Epidermal melanocyte (primary cell): Measurements from ENCODE around the gene SPECC1.
"Not testable (repeated sequence)": the region's sequence is repeated elsewhere in the genome, so short reads cannot be mapped to it uniquely, and the experiment has no call there.

Experiments used
- DNase-seq: peaks from one replicate; pipeline ENCODE4 v3.0.0; 2011; ENCODE audit warnings: low spot score; ENCODE audit not compliant: insufficient read length

The SPECC1 gene

DNA sequence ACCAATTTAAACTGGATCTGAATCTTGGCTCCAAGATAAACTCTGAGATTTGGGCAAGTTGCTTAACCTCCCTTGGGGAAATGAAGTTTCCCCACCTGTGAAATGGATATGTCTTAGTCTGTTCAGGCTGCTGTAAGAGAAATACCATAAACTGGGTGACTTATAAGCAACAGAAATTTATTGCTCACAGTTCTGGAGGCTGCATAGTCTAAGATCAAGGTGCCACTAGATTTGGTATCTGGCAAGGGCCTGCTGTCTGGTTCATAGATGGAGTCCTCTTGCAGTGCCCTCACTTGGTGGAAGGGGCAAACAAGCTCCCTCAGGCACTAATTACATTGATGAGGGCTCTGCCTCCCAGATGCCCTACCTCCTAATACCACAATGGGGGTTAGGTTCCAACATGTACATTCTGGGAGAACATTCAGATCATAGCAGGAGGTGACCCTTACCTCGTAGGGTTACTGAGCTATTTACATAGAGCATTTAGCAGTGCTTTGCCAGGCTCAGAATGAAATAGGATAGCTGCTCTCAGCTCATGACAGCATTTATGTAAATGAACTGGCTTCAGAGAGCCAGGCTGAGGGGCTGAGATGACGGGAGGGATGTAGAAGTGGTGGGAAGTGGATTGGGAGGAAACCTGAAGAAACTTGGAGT lies 83.9 kb downstream of the SPECC1 start:
- DNase-seq = no peak

DNA sequence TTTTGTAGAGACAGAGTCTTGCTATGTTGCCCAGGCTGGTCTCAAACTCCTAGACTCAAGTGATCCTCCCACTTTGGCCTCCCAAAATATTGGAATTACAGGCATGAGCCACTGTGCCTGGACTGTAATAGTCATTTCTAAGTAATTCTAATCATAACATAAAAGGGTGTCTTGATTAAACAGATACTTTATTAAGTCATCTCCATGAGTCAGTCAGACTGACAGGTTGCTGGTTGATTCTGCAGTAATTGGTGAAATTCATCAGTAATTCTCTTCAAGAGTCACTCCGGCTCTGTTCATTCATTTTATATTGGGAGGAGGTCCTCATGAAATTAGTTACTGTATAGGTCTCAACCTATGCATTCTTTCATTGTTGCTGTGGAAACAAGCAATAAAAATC lies 85.6 kb downstream of the SPECC1 start:
- no peak for DNase-seq

DNA sequence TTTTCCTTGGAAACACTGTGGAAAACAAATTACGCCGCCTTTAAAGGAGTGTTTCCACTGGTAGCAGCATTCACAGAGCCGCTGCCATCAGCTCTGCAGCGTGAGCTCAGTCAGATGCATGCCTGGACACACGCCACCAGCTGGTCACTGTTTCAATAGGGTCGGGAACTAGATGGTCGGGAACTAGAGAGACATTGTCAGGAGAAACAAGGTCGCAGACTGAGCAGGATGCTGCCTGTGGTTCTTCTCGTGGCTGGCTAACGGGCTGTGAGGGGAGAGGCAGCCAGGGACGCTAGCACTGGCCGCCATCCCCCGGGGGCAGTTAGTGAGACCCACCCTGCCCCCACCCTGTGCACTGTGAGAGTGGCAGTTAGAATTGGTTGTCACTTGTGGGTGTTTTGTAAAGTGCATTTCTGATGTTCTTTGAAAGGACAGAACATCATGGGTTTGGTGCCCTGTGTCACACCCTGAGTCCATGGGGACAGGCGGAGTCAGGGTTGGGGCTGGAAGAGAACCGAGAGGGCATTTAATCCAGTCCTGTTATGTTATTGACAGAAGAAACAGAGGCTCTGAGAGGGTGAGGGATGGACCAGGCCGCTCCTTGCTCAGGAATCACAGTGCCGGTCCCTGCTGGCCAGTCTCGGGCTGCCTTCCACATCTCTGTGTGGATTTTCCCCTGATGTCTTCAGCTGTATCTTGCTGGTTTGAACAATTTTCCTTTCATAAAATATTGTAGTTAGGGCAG lies 86.3 kb downstream of the SPECC1 start:
- DNase-seq = no peak

DNA sequence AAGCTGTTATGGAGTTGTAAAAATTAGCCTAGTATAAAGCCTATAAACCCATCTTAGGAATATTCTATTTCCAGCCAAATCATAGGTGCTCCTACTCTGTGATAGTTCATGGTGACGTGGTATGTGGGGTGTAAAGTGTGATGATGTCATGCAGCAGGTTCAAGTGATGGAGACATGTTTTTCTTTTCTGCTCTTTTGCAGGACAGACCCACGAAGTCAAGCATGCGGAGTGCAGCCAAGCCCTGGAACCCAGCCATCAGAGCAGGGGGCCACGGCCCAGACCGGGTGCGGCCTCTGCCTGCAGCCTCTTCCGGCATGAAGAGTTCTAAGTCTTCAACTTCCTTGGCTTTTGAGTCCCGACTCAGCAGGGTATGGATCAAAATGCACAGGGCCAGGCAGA lies 87.3 kb downstream of the SPECC1 start:
- no peak for DNase-seq

DNA sequence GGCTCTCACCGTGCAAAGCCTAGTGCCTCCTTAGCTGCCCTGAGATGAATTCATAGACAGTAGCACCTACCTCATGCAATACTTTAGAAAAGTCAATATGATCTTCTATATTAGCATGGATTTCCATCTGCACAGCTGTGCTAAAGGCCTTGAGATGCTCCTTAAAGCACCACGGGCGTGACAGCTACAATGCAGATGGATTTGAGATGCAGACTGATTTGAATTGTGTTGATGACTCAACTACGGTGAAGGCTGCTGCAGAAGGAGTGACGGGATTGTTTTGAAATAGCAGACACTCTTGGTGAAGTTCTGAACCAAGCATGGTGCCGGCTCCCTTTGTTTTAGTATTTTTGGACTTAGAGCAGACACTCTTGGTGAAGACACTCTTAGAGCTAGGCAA lies 88.2 kb downstream of the SPECC1 start:
- DNase-seq = no peak

DNA sequence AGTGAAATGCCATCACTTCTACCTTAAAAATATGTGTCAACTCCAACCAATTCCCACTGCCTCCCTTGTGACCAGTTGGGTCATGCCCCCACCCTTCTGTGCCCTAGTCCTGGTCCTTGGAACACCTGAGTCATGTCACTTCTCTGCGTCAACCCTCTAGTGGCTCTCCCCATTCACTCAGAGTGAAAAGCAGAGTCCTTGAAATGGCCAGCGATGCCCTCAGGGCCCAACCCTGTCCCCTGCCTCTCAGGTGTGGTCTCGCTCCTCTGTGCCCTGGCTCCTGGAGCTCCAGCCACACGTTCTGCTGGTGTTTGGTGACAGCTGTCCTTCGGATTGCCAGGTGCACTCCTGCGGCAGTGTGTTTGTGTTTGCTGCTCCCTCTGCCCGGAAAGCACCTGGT lies 89.2 kb downstream of the SPECC1 start:
- no peak for DNase-seq

DNA sequence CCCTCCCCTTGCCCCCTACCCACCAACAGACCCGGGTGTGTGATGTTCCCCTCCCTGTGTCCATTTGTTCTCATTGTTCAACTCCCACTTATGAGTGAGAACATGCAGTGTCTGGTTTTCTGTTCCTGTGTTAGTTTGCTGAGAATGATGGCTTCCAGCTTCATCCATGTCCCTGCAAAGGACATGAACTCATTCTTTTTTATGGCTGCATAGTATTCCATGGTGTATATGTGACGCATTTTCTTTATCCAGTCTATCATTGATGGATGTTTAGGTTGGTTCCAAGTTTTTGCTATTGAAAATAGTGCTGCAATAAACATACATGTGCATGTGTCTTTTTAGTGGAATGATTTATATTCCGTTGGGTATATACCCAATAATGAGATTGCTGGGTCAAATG lies 91.6 kb downstream of the SPECC1 start:
- DNase-seq = not testable (repeated sequence)

DNA sequence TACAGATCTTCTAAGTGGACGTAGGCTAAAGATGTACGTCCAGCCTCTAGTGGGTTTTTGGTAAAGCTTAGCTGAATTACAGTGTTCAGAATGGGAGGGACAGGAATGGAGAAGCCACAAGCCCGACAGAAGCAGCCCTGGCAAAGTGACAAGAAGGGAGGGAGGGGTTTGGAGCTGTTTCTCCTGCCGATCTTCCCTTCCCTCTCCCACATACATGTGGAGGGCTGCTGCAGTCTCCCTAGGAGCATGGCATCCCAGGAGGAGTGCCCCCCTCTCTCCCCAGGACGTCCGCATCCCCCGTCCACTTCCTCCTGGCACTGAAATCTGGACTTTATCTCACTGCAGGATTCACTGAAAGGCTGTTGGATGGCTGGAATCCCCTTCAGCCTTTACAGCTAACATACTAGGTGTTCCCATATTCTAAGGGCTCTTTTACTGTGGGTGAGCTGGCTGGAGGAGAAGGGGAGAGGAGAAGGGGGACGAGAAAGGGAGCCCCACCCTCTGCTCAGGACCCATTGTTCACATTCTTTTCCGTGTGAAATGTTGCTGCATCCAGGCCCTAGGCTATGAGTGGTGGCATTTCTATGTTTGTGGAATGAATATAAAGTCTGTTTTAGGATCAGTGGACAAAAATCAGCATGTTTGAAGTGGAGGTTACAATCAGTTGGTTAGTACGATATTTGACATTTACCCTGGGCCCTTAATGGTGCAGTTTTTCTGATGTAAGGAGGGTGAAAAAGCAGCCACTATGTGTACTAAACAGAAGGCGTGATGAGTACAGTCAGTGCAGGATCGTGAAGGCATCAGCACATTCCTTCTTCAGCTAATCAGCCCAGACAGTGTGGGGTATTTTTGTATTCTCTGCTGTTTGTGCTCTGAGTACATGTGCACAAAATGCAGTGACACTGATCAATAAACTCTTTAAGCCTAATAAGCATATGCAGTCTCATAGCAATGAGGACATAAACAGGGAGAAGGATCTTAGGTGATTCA lies 94.6 kb downstream of the SPECC1 start:
- DNase-seq = peak; percentile 53

DNA sequence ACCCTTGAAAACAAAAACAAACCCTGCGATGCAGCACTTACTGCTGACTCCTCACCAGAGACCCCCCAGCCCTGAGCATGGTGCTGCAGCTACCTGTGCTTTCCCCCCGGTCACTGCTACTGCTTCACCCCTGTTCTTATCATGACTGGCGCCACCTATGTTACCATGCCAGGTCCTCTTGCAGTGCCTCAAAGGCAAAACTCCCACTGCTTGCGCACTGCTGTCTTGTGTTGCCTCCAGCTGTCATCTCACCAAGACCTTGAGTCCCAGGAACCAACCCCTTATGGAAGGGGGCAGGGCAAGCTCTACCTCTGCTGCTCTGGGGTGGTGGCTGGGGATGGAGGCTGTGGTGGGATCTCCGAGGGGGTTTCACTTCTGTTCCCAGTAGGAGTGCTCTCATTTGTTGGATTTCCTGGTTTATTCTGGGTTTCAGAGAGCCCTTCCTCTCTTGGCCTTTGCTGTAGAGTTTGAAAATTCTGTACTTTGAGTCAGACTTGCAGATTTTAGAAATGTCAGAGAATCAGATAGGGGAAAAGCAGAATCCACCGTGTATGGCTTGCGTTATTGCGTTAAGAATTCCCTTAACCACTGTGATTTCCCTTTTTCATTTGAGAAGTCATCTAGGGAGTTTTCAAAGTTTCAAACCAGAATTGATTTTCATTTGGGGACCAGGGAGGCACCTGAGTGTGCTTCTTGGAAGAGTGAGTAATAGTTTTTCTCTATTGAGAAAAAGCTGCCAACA lies 96.6 kb downstream of the SPECC1 start:
- no peak for DNase-seq

DNA sequence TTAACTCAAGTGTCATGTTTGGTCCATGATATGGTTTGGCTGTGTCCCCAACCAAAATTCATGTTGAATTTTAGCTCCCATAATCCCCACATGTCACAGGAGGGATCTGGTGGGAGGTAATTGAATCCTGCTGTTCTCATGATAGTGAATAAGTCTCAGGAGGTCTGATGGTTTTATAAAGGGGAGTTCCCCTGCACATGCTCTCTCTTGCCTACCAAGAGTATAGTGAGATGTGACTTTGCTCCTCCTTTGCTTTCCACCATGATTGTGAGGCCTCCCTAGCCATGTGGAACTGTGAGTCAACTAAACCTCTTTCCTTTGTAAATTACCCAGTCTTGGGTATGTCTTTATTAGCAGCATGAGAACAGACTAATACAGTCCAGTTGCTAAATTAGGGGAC lies 97.3 kb downstream of the SPECC1 start:
- DNase-seq = not testable (repeated sequence)

DNA sequence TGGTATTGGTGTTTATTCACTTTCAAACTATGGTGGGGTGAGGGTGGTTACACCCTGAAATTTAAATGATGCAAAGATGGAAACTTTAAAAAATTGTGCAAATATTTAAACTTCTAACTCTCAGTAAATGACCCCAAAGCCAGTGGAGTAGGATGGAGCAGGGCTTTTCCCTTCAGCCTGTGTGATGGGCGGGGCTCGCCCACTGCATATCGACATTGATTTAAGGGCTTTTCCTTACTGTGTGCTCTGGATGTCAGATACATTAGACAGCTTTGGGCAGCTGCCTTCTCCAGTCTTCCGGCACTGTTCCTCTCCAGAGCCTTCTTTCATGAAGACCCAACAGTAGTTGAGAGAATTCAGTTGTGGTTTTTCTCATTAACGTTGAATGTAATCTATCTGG lies 99.9 kb downstream of the SPECC1 start:
- DNase-seq = no peak

DNA sequence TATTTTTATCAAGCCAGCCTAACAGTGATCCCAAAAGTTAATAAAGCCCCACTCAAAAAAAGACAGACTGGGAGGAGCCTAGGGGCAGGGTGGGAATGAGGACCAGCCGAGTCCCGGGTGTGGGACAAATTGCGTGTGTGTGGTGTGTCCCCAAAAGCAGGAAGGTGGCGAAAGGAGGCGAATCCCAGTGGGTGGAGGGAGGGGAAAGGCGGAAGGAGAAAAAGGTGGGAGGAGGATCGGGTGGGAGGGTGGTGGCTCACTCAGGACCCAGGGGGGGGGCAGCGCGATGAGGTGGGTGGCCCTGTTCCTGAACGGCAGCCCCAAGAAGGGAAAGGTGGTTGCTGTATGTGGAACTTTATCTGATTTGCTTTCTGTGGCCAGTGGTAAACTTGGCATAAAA lies 102.4 kb downstream of the SPECC1 start:
- no peak for DNase-seq

DNA sequence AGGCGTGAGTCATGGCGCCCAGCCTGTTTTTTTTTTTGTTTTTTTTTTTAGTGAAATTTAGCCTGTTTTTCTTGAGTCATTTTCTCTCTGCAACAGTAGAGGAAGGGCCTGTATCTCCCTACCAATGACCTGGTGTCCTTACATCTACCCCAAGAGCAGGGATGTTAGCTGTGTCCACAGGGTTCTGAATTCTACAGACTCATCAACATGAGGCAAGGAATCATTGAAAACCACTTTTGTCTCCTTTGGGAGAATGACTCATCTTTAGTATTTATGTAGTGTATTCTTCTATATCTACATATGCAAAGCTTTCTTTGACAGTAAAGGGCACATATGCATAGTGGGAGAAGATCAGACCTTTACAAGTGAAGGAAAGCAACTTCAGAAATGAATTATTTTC lies 105.3 kb downstream of the SPECC1 start:
- no peak for DNase-seq

DNA sequence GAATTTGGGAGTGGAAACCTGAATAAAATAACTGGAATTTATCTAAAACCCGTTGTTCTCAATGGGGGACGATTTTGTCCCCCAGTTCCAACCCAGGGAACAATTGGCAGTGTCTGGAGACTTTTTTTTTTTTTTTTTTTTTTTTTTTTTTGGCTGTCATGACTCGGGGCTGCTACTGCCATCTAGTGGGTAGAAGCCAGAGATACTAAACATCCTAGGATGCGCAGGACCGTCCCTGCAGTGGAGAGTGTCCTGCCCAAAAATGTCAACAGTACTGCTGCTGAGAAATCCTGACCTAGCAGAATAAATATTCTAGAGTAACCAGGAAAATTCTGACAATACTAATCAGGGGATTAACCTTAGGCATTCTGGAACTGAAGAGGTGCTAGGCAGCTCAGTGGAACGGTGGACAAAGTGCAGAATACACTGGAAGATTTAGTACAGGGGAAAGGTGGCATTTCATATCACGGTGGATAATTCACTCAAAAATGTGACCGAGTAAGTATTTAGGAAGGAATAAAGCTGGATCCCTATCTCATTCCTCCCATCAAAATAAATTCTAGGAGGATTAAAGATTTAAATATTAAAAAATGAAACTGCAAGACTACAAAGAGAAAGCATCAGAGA lies 107.6 kb downstream of the SPECC1 start:
- peak; percentile 31 for DNase-seq

DNA sequence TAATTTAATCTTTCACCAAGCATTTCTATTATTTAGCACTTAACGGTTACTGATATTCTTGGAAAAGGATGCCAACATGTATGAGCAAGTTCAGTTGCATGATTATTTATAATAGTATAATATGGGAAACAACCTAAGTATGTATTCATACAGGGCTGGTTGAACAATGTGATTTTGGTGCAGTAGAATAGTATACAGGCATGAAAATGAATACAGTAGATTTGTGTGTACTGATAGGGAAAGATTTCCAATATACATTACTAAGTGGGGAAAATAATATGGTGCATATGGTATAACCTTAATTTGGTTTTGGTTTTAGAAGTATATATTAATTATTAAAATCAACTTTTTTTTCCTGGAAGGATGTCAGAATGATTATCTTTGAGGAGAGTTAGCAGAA lies 109.1 kb downstream of the SPECC1 start:
- no peak for DNase-seq

DNA sequence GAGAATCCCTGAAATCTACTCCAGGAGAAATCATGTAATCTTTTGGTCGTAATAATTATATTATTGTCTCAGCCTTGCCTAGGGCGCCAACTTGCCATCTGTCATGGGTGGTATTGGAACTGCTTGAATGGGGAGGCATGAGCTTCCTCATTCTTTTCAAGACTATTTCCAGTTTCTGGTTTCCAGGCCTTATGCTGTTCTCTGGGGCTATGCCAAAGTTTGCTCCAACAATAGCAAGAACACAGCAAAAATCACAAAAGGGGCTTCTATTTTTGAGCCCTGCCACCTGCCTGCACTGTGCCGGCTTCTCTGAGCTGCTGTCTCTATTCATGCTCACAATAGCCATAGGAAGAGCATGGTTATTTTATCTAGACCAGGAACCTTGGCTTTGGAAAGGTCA lies 111.7 kb downstream of the SPECC1 start:
- peak; percentile 29 for DNase-seq

DNA sequence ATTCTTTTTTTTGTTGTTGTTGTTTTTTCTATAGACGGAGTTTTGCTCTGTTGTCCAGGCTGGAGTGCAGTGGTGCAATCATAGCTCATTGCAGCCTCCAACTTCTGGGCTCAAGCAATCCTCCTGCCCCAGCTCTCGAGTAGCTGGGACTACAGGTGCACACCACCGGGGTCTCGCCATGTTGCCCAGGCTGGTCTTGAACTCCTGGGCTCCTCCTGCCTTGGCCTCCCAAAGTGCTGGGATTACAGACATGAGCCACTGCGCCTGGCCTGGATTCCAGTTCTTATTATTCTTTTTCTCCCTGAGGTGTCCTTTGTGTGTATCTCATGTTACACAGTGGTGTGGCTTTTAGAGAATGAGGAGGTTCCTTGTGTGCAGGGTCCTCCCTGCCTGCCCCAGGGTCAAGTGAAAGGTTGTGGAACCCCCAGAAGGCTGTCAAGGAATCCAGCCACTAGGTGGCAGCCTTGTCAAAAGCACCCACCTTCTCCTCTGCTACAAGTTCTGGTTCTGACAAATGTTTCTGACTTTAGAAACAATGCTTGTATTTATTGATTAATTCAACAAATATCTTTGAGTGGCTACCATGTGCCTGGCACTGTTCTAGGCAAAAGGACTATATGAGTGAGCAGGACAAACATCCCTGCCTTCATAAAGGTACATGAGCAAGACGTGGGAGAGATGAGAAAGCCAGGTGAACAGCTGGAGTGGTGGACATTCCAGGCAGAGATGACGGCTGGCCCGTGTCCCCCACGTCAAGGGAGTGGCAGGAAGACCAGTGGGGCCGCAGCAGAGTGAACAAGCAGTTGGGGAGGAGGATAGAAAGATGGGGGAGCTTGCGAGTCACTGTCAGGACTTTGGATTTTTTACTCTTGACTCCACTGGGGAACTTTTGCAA lies 112.4 kb downstream of the SPECC1 start:
- peak; percentile 64 for DNase-seq

DNA sequence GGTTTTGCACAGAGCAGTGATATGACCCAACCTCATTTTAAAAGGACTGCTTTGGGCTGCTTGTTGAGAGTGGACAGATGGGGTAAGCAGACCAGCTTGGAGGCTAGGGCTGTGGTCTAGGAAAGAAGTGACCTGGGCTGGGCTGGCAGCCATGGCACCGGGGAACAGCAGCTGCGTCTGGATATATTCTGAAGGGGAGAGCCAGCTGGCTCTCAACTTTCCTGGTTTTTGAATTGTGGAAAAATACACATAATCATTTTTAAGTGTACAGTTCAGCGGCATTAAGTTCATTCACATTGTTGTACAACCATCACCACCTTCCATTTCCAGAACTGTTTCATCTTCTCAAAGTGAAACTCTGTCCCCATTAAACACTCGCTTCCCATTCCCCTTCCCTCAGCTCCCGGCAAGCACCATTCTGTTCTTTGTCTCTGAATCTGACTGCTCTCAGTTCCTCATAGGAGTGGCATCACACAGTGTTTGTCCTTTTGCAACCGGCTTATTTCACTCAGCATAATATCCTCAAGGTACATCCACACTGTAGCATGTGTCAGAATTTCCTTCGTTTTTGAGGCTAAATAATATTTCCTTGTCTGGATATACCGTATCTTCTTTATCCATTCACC lies 113.2 kb downstream of the SPECC1 start:
- no peak for DNase-seq

DNA sequence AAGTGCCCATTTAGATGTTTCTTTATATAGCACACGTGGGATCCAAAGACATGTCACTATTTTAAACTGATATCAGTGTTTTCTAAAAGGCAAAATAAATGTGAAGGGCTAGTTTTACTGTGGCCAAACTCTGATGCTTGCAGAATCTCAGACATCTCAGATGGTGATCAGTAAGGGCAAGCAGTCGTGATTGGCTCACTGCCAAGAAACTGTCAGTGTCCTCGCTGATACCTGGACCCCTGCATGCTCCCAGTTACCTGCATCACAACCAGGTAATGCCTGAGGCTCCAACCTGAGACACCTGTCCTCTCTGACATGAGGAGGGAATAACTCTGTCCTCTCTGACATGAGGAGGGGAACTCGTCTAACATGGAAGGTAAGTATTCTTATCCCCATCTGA lies 114.0 kb downstream of the SPECC1 start:
- DNase-seq = no peak
